Left lung (tissue), 10 donors: ENCODE data around the gene CA12. TPM values are rescaled to one million over a fixed set of nuclear protein-coding genes. Genes with fewer than 3 reads are reported as not detected.

Source experiments
- ATAC-seq: fragments of 200-7000 bp; cut with Tn5 transposase; one replicate; pipeline ENCODE4 v1.9.1; 2020; ENCODE audit warnings: moderate library complexity
- DNase-seq, 4 donors: peaks; one replicate each; pipeline ENCODE4 v3.0.0-alpha.2; 2013 to 2020
- H3K27ac ChIP-seq, 2 donors: fragments of 200-600 bp; sonication (generic) in 1 of 2; one replicate each; pipeline versions ENCODE4 v1.5.0 to v1.8.0; 2020 to 2021
- H3K27me3 ChIP-seq, 2 donors: fragments of 200-600 bp; sonication (generic) in 1 of 2; one replicate each; pipeline versions ENCODE4 v1.5.0 to v1.8.0; 2020 to 2021
- H3K36me3 ChIP-seq, 2 donors: fragments of 200-600 bp; sonication (generic) in 1 of 2; one replicate each; pipeline versions ENCODE4 v1.5.0 to v1.8.0; 2020 to 2021
- H3K4me1 ChIP-seq, 2 donors: fragments of 200-600 bp; one replicate each; pipeline ENCODE4 v1.8.0; 2021
- H3K4me3 ChIP-seq, 2 donors: fragments of 200-600 bp; sonication (generic) in 1 of 2; one replicate each; pipeline versions ENCODE4 v1.5.0 to v1.8.0; 2020 to 2021; ENCODE audit warnings: mild to moderate bottlenecking in 1 of 2
- H3K9me3 ChIP-seq, 2 donors: fragments of 200-600 bp; sonication (generic) in 1 of 2; one replicate each; pipeline versions ENCODE4 v1.5.0 to v1.8.0; 2020 to 2021
- intact Hi-C, 2 donors: fragments of 100-400 bp; cut with DNase I; formaldehyde crosslinking; loops; one replicate each; pipeline versions ENCODE4 v1.11.2 to v1.14.2; 2022
- polyA plus RNA-seq, 6 donors: library from polyadenylated mRNA; unstranded; fragments of 120-200 nt; gene quantifications; one replicate each; pipeline ENCODE4 v1.2.1, GENCODE V29; 2013; ENCODE audit not compliant: insufficient read length in 6 of 6
- total RNA-seq, 2 donors: library from RNA; stranded (reverse); fragmentation: NEBNext Ultra II Directional; extraction: Animal tissue kit (Norgen Biotek cat#: 25700); gene quantifications; one replicate each; pipeline ENCODE4 v1.2.1, GENCODE V29; 2021
- TF ChIP-seq, protein P1 (sequence below), 2 donors: fragments of 200-600 bp; sonication (generic) in 1 of 2; IDR thresholded peaks; one replicate each; pipeline versions ENCODE4 v1.5.0 to v1.8.0; 2021; ENCODE audit warnings: antibody characterized with exemption in 2 of 2
- donor health status: DM: no; HTN: yes; CAD: no.
- donor health status: DM: no; HTN: no; CAD: no.

CA12 gene
- total and polyA plus RNA-seq, 8 donors: 1.6 to 20.5 (median 5.6) TPM

GRCh38 chr15:63338170-63338569 lies 43.5 kb downstream of the CA12 start:
- H3K36me3 ChIP-seq: no peaks in the 10 kb centered on the region
- no peaks in the 10 kb centered on the region for H3K27me3 ChIP-seq
- no peak for DNase-seq
- no peak for ATAC-seq
- intact Hi-C loops: no loop called here
- H3K4me1 ChIP-seq: no peaks in the 10 kb centered on the region
- H3K4me3 ChIP-seq: no peak overlapping the region
- H3K27ac ChIP-seq: no peak overlapping the region
- H3K9me3 ChIP-seq: no peaks in the 10 kb centered on the region
- TF ChIP-seq, protein P1, sequence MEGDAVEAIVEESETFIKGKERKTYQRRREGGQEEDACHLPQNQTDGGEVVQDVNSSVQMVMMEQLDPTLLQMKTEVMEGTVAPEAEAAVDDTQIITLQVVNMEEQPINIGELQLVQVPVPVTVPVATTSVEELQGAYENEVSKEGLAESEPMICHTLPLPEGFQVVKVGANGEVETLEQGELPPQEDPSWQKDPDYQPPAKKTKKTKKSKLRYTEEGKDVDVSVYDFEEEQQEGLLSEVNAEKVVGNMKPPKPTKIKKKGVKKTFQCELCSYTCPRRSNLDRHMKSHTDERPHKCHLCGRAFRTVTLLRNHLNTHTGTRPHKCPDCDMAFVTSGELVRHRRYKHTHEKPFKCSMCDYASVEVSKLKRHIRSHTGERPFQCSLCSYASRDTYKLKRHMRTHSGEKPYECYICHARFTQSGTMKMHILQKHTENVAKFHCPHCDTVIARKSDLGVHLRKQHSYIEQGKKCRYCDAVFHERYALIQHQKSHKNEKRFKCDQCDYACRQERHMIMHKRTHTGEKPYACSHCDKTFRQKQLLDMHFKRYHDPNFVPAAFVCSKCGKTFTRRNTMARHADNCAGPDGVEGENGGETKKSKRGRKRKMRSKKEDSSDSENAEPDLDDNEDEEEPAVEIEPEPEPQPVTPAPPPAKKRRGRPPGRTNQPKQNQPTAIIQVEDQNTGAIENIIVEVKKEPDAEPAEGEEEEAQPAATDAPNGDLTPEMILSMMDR (IDR thresholded peaks at IDR 0.05): no peak

DNA sequence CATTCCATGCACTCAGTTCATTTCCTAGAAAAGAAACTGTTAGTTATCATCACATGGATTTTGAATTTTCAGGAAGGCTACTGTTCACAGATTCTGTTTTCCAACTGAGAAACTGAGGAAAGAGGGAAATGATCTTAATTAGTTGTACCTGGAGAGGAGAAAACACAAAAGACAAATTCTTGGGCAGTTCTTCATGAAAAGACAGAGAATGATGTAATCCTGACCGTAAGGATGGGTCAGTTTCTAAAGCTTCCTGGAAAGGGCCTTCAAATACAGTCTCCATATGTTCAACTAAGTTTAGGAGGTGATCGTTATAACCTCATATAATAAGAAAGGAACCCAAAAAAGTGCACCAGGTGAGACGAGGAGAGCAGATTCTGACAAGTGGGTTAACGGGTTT lies 44.6 kb downstream of the CA12 start:
- H3K4me1 ChIP-seq: no peaks in the 10 kb centered on the region
- ATAC-seq: no peak
- intact Hi-C loops: no loop called here
- H3K27ac ChIP-seq: no peak overlapping the region
- TF ChIP-seq, protein P1 (IDR thresholded peaks at IDR 0.05): no peak
- DNase-seq: no peak
- H3K36me3 ChIP-seq: no peaks in the 10 kb centered on the region
- no peak overlapping the region for H3K4me3 ChIP-seq
- no peaks in the 10 kb centered on the region for H3K27me3 ChIP-seq
- H3K9me3 ChIP-seq: no peaks in the 10 kb centered on the region

- intact Hi-C loops: no loop called here
- Histone ChIP-seq H3K27ac (no peak overlapping the region), H3K36me3 (no peaks in the 10 kb centered on the region), H3K4me3 (no peak overlapping the region), H3K27me3 (no peaks in the 10 kb centered on the region), H3K9me3 (no peaks in the 10 kb centered on the region), H3K4me1 (no peaks in the 10 kb centered on the region)
- TF ChIP-seq, protein P1 (IDR thresholded peaks at IDR 0.05): no peak
- DNase-seq (no peak), ATAC-seq (no peak)
Measured at GRCh38 chr15:63335543-63336240, 46.0 kb downstream of the CA12 start.

- no peak for DNase-seq
- no peaks in the 10 kb centered on the region for H3K9me3 ChIP-seq
- H3K4me1 ChIP-seq: no peaks in the 10 kb centered on the region
- no peak overlapping the region for H3K27ac ChIP-seq
- H3K36me3 ChIP-seq: no peaks in the 10 kb centered on the region
- TF ChIP-seq, protein P1 (IDR thresholded peaks at IDR 0.05): no peak
- H3K4me3 ChIP-seq: no peak overlapping the region
- intact Hi-C loops: no loop called here
- H3K27me3 ChIP-seq: no peaks in the 10 kb centered on the region
- ATAC-seq: no peak
Measured at GRCh38 chr15:63334821-63335220, 46.8 kb downstream of the CA12 start.

DNA sequence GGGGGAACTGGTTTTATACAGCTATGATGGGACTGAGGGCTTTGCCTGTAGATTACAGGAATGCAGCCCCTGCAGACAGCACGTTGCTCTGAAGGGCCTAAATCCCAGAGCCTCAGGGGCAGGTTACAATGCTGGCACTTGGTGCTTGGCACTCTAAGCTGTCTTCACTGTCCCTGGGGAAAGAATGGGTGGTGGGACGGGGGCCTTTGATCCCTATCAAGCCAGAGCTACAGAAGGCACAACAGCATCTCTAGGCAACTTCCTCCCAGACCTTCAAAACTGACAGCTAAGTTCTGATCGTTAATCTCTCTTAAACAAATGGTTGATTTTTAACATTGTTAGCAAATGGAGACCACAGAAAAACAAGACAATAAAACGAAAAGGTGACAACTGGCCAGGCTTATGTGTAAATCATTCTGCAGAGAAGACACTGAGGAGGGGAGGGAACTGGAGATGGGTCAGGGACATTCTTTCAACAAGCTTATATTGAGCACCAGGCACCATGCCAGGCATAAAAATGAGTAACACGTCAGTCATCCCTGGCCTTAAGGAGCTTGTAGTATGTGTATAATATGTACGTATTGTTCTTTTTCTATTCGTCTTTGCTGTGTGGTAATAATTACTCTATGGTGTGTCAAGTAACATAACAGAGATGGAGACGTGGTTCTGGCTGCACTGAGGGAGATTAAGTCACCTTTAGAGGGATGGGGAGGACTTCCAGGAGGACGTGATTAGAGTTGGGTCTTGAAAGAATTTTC lies 49.1 kb downstream of the CA12 start:
- H3K4me1 ChIP-seq: no peaks in the 10 kb centered on the region
- DNase-seq (no peak), ATAC-seq (no peak)
- no peaks in the 10 kb centered on the region for H3K36me3 ChIP-seq
- H3K4me3 ChIP-seq: no peak overlapping the region
- no peak overlapping the region for H3K27ac ChIP-seq
- no peaks in the 10 kb centered on the region for H3K27me3 ChIP-seq
- intact Hi-C loops: no loop called here
- no peaks in the 10 kb centered on the region for H3K9me3 ChIP-seq
- TF ChIP-seq, protein P1 (IDR thresholded peaks at IDR 0.05): no peak
